CD4-positive, alpha-beta T cell treated with Interleukin-6 at 100 ng/mL for 8 hours (primary cell): ENCODE measurements around the gene KIAA1671.

Source experiments
- DNase-seq: peaks from one replicate; pipeline ENCODE4 v3.0.0-alpha.2; 2020; ENCODE audit warnings: mixed read lengths, low spot score

Gene KIAA1671

GRCh38 chr22:25092119-25092518 is 139.6 kb downstream of the KIAA1671 start:
- DNase-seq, result no peak

DNA sequence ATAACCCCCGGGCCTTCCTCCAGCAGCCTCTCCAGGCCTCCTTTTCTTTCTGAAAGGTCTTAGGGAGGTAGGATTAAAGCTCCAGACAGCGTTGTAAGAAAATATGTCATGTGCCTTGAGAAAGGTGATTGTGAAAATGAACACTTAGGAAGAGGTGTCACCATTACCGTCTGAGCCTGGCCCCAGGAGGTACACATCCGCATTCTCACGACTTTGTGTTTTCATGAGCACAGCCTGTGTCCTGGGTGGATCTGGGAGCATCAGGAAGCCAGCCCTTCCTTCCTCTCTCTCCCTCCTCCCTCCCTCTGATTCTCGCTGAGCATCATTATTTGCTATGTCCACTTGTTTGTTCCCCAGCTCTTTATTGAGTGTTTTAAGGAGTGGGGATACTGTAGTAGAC is 142.1 kb downstream of the KIAA1671 start:
- no peak for DNase-seq

- no peak for DNase-seq
Measured at GRCh38 chr22:25095869-25096268, 143.4 kb downstream of the KIAA1671 start.

GRCh38 chr22:25096638-25097405 is 144.3 kb downstream of the KIAA1671 start:
- no peak for DNase-seq

GRCh38 chr22:25098445-25099081 is 146.0 kb downstream of the KIAA1671 start:
- DNase-seq, result no peak

- no peak for DNase-seq
Measured at GRCh38 chr22:25099202-25099601, 146.7 kb downstream of the KIAA1671 start.

- no peak for DNase-seq
Measured at GRCh38 chr22:25100402-25100801, 147.9 kb downstream of the KIAA1671 start.

DNA sequence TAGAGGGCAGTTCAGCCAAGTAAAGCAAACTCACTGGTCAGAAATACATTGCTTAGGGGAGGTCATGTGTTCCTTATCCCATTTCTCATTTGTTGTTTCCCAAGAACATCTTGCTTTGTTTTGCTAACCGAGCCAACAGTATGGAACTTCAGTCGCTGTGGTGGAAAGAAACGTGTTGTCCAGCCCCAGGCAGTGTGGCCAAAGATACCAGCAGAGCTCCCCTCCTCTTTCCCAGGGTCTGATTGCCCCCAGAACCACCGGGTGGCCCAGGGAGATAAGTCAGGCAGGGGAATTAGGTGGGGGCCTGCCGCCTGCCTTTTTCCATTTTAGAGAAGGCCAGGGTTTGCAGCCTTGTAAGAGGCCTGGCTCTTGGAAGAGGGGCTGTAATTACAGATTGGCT is 148.4 kb downstream of the KIAA1671 start:
- DNase-seq, result no peak

- DNase-seq, result no peak
Measured at GRCh38 chr22:25101501-25101900, 149.0 kb downstream of the KIAA1671 start.

DNA sequence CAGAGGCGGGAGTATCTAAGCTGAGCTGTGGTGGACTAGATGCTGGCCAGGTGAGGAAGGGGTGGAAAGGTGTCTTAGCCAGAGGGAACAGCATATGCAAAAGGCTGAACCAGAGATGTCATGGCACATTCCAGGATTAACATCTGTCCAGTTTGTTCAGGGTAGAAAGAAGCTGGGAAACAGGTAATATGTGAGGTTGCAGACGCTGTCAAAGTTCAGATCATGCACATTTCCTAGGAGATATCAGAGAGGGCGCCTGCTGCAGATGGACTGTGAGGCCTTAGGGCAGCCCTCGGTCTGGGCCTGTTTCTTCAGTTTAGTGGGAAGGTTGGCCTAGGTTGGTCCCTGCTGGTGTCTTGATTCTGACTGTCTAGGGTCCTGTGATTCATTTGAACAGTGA is 149.5 kb downstream of the KIAA1671 start:
- no peak for DNase-seq

DNA sequence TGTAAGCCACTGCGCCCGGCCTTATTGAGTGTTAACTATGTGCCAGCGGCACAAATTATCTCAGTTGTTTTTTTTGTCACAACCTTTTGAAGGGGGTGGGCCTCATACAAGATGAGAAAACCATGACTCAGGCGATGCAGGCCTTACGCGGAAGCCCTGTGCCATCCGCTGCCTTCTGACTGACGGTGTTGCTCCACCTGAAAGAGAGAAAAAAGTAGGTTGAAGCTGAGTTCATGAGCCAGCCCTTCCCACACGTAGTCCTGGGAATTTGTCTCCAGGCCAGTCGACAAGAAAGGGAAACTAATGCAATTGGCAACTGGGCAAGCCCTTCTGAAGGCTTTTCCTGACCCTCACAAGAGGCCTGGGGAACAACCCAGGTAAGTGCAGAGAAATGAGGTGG is 150.2 kb downstream of the KIAA1671 start:
- DNase-seq, result no peak

DNA sequence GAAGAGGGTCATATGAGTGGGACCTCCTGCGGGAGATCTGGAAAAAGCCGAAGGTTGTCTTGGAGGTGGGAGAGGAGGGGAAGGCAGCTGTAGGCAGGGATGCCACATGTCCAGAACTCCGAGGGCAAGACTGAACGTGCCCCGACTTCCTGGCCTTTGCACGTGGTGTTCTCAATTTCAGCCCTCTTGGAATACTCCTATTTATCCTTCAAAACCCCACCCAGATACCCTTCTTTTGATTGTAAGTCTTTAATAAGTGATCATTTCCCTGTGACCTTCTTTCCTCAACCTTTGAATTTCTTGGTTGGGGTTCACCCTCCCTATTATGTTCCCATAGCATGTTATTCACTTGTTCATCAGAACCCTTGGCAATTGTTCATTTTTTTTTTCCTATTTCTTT is 151.9 kb downstream of the KIAA1671 start:
- no peak for DNase-seq

GRCh38 chr22:25105817-25106650 is 153.5 kb downstream of the KIAA1671 start:
- no peak for DNase-seq

DNA sequence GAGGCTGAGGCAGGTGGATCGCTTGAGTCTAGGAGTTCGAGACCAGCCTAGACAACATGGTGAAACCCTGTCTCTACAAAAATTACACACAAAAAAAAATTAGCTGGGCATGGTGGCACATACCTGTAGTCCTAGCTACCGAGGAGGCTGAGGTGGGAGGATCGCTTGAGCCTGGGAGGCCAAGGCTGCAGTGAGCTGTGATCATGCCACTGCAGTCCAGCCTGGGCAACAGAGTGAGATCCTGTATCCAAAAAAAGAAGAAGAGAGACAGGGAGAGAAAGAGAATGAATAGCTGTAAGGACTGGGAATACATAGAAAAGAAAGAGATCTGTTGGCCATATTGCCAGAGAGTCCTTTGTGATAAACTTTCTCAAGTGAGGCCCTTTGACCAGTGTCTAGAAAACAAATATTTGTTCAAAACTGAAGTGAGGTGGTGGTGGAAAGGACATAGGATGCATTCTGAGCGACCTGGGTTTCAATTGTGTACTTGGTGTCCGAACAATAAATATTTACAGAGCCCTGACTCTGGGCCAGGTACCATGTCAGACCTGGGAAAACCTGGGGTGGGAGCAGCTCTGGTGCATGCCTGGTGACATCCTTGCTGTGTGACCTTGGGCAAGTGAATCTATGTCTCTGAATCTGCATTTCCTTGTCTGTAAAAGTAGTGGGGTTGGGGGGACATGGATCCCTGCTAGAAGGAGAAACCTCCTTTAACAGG is 157.5 kb downstream of the KIAA1671 start:
- no peak for DNase-seq

DNA sequence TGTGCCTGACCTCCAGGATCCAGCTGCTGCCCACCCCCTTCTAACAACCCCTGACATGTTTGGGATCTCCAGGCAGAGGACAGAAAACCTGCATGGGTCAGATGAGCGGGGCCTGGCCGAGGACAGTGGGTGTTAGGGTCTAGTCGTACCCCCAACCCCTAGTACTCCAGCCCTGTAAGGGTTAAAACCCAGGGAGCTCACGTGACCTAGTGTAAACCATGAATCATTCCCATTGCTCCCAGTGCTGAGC is 158.0 kb downstream of the KIAA1671 start:
- DNase-seq, result no peak

DNA sequence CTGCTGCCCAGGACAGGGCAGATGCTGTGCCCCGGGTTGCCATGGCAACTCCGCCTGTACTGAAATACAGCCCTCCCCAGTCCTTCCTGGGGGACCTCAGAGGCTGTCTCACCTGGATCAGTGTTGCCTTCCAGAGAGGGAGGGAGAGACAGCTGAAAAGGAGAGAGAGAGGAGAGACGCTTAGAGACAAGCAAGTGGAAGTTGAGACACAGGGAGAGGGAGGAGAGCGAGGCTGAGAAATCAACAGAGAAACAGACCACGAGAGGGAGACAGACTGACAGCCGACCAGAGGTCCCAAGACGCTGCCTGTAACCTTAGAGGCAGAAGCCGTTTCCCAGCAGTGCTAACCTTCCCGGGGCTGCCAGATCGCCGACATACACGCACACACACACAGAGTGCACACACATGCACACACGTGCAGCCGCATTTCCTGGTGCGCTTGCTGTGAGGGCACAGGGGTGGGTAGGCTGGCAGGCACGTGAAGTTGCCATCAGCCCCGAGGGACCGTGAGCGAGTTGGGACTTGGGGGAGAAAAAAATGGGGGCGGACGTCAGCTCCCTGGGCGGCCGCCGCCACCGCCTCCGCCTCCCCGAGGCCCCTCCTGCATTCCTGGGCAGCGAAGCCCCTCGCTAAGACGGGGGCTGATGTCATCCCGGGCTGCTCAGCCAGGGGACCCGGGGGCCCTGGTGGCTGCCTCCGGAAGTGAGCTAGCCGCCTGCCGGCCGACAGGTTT is 158.5 kb downstream of the KIAA1671 start:
- DNase-seq, result peak; percentile 64

GRCh38 chr22:25111579-25112517 is 159.3 kb downstream of the KIAA1671 start:
- no peak for DNase-seq

- no peak for DNase-seq
Measured at GRCh38 chr22:25112538-25113253, 160.2 kb downstream of the KIAA1671 start.

DNA sequence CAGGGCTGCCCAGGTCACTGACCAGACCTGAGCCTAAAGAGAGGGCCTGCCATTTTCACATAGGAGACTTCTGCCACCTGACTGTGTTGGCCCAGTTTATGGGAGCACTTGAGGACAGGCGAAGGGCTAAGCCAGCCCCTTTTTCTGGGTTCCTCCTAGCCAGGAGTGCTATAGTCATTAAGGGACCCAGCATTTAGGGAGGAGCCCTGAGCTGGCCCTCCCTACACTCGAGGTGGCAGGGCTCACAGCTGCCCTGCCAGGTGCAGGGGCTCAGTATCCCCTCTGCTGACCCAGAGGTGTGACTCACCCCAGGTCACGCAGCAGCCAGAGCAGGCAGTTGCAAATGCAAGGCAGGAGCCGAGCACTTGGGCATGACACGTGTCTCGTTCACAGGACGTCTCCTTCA is 160.8 kb downstream of the KIAA1671 start:
- DNase-seq, result no peak
